DMS79 treated with DMSO at 0.1 percent for 48 hours (cell line): Measurements from ENCODE around the gene SIX3.

Experiments
- DNase-seq: peaks from one replicate; lab custom pipeline; 2025; lab: John Stamatoyannopoulos, UW

The SIX3 gene

DNA sequence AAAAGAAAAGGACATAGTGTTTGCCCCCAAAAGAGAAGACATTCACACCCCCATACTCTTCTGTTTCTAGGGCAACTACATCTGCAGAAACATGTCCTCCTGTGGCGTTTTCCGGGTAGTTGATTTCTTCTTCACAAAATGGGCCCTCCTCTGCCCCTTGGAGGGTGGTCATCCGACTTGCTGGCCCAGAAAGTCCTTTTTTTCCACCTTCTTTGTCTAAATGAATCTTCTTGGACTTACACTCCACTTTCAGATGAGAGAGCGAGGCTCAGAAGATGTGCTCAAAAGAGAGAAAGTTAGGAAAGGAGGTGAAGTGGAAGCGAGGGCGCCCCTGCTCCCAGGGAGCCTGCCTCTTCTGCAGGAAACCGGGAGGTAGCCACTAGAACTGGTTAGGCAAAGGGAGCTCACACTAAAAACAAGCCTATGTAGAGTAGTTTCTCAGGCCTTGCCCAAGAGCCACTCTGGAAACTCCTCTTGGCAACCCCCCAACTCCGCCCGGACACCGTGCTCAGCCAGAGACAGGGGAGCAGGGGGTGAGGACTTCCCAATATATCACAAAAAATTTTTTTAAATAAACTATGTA, 10.2 kb upstream of the SIX3 start:
- no peak for DNase-seq

DNA sequence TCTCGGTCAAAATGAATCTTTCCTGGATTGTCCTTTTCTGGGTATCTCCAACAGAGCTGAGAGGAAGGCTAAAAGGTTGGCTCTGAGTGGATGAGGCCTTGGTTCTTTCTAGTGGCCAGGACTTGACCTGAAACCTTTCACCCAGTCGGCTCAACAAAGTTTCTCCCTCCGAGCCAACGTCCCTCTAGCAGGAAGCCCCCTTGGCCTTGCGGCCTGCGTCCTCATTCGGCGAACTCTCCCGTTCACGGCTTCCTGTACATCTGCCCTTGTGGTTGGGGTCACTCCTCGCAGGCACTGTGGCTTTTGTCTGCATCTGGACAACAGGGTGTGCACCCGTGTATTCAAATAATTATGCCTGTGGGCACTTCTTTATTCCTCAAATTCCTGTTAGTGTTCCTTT, 9.4 kb upstream of the SIX3 start:
- no peak for DNase-seq

DNA sequence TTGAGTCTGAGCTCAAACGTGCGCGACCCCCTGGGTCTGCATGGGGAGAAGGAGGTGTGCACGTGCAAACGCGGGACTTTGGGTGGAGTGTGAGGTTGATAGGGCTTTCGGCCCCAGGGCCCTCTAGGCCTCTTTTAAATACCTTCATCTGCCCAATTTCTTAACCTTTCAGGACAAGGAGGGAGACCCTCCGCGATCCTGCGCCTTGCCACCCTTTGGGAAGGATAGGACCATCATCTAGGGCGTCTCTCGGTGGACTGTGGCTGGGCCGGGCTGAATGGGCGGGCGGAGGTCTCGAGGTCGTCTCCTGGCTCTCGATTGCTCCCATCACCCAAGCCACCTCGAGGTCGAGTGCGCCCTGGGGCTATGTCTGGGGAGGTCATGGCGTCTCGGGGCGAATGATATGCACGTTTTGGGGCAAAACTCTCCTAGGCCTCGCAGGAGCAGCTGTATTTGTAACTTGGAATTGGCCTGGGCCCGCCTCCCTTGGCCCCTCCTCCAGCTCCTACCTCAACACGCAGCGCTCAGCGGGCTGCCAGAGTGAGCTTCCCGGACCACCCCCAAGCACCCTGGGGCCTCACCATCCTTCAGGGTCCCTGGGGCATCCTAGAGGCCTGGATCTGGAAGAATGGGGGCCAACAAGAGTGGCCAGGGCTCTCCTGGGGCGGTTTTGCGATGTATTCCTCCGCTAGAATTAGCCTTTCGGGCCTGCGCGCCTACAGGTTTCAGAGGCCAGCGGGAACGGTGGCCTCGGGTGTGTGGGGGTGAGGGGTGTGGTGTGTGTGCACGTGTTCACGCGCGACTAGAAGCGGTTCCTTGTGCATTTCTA, 8.7 kb upstream of the SIX3 start:
- DNase-seq: no peak

DNA sequence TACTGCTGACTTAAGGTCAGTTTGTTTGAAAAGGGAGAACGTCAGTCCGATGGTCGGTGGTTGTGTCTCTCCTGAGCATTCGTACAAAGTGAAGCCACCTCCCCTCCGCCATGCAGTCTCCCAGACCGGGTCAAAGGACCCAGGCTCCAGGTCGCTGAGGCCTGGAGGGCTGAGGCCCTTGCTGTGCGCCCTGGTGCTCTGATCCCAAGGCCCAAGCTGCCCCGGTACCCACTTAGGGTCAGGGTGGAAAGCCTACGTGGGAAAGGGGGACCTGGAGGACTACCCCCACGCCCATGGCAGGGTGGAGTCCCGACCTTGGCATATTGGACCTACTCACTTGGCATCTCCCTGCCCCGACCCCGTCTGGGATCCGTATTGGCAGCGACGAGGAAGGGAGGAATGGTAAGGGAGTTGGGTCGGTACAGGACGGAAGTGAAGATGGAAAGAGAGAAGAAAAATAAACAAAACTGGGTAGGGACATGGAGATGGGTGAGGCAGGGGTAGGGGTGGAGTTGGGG, 8.0 kb upstream of the SIX3 start:
- no peak for DNase-seq

DNA sequence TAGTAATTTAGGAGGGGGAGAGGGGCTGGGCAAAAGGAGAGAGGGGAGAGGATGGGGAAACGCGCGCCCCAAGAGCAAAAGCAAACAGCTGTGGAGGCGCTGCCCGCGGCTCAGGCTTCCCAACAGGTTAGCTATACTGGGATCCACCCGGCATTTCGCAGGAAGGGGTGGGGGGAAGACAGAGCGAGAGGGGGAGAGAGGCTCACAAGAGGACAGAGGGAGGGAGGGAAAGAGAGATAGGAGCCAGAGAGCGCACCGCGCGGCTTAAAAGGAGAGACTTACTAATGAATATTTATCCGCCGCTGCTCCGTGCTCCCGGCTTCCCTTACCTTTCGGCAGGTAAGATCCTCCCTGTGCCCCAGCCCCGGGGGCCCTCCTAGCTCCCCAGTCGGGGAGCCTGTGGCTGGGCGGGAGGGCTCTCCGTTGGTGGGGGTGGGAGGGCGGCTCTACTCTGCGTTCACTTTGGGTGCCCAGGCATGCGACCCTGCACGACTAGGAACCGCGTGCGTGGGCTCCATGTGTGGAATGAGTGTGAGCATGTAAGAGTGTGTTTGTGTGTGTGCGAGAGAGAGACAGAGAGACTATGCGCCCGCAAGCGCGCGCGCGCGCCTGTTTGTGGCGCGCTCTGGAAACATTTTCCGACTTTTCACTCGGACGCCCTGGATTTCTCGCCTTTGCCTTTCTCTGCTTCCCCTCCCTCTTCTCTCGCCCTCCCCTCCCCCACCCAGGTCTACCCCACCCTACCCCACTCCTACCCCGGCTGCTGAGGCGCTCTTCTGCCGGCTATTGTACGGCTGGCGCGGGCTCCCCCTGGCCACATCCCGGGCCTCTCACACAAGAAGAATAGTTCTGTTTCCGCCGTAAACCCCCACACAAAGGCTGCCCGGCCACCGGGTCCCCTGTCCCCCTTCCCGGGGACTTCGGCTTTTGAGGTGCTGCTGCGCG, 7.2 kb upstream of the SIX3 start:
- DNase-seq: peak; percentile 45

DNA sequence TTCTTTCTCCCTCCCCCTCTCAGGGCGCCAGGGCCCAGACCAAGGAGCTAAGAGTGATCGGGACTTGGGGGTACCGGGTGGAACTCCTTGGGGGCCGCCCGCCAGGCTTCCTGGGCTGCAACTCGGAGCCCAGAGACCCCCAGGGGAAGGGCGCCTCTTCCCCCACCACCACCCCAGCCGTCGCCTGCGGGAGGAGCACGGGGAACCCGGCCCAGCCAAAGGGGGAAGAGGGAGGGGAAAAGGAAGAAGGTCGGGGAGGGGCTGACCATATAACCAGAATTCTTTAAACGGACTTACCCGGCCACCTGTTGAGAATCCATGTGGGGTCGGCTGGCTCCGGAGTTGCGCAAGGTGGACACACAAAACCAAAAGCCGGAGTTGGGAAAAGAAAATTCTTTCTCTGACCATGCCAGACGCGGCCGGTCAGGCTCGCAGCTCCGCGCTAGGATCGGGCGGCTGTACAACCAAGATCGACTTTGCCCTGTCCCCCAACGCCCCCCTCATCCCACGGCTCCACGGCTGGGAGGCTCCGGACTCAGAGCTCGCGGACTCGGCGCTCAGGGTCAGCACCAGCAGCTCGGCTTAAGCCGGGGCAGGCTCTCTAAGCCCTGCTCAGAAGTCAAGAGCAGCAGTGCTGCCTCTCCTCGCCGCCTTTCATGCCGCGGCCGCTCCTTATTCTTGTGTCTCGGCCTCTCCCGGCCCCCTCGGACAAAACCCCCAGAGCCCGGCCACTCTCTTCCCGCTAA, 6.3 kb upstream of the SIX3 start:
- DNase-seq: peak; percentile 19

DNA sequence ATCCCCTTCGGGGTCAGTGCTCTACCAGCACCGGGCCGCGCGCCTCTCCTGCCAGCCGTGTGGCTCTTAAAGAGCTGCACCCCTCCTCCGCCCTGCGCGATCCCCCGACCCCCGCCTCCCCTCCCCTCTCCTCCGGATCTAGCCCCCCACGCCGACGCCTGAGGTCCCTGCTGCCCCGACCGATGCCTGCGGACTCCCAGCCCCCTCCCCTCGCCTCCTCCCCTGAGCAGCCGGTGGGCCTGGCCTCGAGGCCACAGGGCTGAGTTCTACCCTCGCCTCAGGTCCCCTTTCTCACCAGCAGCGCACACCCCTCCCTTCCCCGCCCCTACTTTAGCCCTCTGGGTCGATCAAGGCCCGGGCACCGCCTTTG, 5.8 kb upstream of the SIX3 start:
- no peak for DNase-seq

DNA sequence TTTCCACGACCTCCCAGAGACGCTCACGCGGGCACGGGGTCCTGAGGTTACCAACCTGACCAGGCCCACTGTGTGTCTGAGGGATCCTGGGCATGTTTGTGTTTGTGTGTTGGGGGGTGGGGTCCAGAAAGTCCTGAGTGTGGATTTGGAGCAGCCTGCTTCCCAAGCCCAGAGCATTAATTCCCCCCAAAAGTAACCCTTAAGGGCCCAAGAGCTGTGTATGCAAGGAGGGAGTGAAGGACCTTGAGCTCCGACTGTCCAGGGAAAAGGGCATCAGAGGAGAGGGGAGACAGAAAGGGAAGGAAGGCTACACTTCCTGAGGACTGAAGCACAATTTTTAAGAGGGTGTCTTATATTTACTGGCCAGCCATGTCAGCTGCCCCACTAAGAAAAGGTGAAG, 5.2 kb upstream of the SIX3 start:
- DNase-seq: no peak

DNA sequence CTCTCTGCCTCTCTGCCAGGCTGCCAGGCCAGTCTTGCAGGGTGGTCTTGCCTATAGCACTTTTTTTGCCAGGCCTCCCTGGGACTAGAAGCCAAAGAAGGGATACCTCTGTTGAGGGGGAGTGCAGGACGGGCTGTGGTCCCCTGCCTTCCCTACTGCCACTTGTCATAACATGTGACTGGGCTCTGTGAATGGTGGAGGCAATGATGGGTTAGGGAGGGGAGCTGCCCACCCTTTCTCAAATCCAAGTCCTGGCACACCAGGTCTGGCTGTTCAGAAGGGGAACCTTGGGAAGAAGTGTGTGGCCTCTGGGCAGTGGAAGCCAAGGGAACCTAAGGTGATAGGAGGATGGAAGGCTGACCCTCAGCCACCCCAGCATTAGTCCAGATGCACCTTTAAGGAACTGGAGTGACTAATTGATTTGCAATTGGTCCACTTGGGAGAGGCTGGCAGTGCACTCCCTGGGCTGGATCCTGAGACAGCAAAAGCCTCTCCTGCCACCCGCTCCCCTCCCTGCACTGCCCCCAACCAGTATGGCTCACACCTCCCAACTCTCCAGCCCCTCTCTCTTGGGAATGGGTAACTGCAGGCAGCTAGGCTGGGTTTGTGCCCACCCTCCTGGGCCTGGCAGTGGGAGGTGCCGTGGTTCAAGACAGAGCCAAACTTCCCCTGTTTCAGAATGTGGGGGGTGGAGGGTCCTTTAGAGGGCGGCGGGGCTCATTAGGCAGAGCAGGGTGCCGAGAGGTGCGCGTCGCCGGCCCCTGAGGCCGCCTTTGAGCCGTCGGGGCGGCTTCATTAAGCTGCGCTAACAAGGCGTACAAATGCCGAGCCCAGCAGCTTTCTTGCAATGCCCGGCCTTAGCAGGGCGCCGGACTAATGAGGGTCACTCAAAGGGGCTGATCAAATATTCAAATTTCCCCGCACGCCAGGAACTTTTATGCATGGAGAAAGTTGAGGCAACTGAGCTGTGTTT, 4.5 kb upstream of the SIX3 start:
- DNase-seq: no peak

DNA sequence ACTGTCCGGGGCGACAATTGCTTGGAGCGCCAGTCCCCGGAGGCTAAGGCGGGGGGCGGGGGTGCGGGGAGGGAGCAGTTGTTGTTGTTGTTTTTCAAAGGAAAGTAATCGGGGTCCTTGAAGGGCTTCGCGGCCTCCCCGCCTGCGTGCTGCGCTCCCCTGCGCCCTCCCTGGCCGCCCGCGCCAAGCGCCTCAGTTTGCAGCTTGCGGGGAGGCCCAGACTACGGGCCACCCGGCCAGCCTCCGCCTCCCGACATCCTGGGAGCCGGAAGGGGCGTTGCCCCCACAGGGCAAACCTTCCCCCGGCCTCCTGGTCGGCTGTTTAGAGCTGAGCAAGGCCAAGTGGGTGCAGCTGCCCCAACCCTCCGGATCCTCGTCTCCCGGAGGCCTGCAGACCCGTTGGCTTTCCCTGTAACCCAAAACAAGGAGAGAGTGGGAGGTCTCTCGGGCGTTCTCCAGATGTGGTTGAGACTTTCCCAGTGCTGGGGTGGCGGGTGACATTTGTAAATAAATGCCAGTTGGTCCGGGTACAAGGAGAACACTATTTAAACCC, 3.7 kb upstream of the SIX3 start:
- DNase-seq: no peak

DNA sequence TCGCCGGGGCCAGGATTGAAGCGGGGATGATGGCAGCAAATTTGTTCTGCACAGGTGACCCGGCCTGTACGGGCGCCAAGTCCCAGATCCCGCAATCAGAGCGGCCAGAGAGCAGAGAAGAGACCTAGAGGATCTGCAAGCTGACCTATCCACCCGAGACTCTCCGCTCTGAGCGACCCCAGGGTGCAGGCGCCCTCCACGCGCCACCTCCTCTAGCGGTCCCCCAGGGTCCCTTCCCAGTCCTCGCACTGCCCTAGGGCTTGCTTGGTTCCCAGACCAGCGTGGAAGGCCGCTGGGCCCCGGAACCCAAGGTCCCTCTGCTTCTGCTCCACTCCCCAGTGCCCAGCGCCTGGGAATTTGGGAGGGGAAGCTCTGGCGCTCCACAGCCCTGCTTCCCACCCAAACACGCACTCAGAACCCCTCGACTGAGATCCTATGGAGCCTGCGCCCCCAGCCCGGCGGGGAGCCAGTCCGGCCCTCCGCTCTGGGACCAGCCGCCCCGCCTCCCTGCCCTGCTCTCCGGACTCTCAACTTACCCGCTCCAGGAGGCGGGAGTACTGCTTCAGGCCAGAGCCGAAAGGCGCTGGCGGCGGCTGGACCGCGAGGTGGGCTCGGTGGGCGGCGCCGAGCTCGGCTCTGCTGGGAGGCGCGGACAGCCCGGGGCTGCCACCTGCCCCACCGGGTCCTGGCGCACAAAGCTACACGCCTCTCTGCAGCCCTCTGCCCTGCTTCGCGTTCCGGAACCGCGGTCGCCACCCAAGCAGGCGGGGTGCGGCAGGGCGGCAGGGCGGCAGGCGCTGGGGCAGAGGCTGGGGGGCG, 3.0 kb upstream of the SIX3 start:
- peak; percentile 26 for DNase-seq

DNA sequence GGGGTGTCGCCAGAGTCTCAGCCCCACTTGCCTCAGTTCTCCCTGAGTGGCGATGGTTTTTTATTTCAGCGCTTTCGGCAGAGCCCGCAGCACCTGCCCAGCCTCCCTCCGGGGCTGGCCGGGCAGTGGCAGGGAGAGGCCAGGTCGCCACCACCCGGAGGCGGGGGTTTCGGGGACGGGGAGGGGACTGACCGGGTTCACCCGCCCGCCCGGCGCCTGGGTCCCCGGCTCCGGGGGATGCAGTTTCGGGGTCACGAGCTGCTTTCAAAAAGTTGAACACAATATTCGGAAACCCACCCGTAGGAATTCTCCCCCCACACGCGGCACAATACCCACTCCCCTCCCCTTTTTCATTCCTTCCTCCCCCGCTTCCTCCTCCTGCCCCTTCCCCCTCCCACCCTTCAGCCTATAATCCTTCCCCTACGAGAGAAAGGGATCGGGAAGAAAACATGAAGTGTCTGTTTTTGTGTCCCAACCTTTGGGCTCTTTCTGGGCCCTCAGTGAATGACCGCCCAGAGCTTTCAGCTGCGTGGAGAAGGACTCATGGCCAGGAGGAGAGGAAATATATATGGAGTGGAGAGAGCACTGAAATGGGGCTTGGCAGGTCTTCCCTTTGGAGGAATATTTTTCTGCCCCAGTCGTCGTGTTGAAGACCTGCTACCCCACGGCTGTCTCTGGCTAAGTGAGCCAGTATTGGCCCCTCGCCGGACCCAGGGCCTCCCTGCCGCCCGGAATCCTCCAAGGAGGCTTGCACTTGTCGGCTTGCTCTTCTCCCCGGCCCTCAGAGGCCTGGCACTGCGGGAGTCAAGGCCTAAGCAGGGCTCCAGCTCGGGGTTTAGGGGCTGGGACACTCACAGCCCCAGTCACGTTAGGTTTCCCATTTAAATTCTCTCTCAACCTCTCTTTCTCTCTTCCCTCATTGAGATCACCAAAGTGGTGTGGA, 2.1 kb upstream of the SIX3 start:
- no peak for DNase-seq

DNA sequence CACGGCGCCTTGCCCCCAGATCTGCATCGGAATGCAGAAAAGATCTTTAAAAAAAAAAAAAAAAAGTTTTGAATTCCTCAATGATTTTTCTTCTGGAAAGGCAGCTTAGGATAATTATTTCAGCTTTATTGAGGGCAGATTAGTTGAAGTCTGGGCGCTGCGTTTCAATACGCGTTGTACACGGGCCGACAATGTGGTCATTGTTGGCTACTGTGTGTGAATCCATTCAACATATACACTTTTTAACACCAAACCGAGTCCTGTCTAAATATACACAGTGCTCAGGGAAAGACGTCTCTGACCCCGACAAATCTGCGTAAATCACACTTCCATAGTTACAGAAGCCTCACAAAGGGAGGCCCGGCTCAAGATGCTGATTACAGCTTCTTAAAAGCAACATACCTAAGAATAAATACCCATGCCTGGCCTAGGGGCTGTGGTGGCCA, 1.4 kb upstream of the SIX3 start:
- no peak for DNase-seq

DNA sequence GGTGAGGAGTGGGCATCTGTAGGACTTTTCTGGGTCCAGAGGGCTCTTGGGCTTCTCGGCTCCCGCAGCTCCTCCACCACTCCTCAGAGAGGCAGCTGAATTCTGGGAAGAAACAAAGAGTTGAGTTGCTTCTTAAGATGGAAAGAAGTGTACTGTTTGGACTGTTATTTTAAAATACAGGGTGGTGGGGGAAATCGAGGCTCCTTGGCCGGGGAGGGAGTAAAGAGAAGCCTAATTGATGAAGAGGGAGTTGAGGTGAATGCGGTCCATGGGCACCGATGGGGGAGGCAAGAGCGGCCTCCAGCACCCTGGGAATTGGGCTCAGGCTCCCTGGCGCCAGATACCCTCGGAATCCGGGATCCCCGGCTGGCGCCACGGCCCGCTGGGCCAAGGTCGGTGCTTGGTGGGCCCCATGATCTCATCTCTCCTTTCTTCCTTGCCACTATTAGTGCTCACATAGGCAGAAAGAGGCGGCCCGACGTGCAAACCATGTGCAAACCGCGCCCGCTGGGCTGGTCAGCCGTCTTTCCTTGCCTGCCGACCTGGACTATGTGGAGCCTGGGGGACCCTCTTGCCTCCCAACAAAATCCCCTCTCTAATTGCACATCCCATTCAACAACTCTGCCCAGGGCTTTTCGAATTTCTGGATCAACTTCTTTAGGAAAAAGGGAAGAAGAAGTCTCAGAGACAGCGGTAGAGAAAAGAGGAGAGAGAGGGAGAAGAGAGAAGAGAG, 604 bp upstream of the SIX3 start:
- no peak for DNase-seq

DNA sequence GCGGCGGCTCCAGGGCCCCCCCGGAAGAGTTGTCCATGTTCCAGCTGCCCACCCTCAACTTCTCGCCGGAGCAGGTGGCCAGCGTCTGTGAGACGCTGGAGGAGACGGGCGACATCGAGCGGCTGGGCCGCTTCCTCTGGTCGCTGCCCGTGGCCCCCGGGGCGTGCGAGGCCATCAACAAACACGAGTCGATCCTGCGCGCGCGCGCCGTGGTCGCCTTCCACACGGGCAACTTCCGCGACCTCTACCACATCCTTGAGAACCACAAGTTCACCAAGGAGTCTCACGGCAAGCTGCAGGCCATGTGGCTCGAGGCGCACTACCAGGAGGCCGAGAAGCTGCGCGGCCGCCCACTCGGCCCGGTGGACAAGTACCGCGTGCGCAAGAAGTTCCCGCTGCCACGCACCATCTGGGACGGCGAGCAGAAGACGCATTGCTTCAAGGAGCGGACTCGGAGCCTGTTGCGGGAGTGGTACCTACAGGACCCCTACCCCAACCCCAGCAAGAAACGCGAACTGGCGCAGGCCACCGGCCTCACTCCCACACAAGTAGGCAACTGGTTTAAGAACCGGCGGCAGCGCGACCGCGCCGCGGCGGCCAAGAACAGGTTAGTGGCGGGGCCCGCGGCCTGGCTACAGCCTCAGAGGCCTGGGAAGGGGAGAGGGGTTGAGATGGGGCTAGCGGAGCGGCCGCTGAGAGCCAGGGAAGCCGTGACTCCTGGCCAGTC, 965 bp downstream of the SIX3 start:
- DNase-seq: no peak

DNA sequence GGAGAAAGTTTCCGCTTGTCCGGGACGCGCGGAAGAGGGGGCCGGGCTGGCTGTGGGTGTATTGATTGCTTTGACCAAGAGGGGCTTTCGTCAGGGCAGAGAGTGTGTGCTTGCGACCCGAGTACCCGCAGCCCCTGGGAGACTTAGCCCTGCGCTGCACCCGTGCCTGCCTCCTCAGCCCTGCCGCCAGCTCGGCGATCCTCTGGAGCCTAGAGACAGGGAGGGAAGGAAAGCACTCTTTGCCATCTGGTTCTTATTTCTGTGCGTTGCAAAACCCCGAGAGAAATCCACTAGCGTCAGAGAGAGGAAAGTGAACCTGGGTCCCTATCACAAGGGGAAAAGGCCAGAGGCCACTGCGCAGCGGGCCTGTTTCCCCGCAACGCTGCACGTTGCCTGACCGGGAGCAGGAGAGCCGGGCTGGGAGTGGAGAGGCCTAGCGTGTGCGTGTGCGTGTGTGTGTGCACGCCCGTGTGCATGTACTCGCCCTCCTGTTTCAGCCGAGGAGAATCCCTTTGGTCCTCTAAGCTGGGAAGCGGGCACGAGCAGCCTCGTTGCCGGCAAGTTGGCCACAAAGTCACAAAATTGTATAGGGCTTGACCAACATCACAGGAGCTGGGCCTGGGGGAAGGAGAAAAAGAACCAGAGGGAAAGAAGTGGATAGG, 1.7 kb downstream of the SIX3 start:
- DNase-seq: no peak
